Osteoblast (primary cell): ENCODE measurements around the gene RDM1. TPM values are rescaled to one million over a fixed set of nuclear protein-coding genes. Genes with fewer than 3 reads are reported as not detected.

Experiments
- DNase-seq: peaks from one replicate; pipeline ENCODE4 v3.0.0; 2011; ENCODE audit warnings: low spot score, mixed read lengths; ENCODE audit not compliant: insufficient read length; ENCODE audit errors: missing footprints
- H2AFZ ChIP-seq: 2 replicates; pipeline ENCODE4 v1.6.0; 2011; ENCODE audit warnings: mild to moderate bottlenecking, low read length
- H3K27ac ChIP-seq: 2 replicates; pipeline ENCODE4 v1.5.1; 2011; ENCODE audit warnings: mild to moderate bottlenecking, low read depth, low read length, moderate library complexity
- H3K27me3 ChIP-seq: 2 replicates; pipeline ENCODE4 v1.6.0; 2012; ENCODE audit warnings: mild to moderate bottlenecking, control low read depth, inconsistent platforms, low read length, moderate library complexity; ENCODE audit not compliant: insufficient read depth
- H3K36me3 ChIP-seq: 2 replicates; pipeline ENCODE4 v1.5.1; 2011; ENCODE audit warnings: mild to moderate bottlenecking, low read length, control low read depth, moderate library complexity; ENCODE audit not compliant: insufficient read depth
- H3K4me1 ChIP-seq: 2 replicates; pipeline ENCODE4 v1.5.1; 2011; ENCODE audit warnings: mild to moderate bottlenecking, low read length, control low read depth, moderate library complexity; ENCODE audit not compliant: insufficient read depth
- H3K4me2 ChIP-seq: 2 replicates; pipeline ENCODE4 v1.6.0; 2011; ENCODE audit warnings: mild to moderate bottlenecking, low read length; ENCODE audit not compliant: insufficient read depth
- H3K4me3 ChIP-seq: fragments of 200-600 bp; sonication (generic); 3 replicates; pipeline ENCODE4 v1.5.1; 2012; ENCODE audit warnings: mild to moderate bottlenecking, low read length, inconsistent platforms; ENCODE audit not compliant: insufficient read depth
- H3K79me2 ChIP-seq: 2 replicates; pipeline ENCODE4 v1.6.0; 2012; ENCODE audit warnings: mild to moderate bottlenecking, low read length, control low read depth, inconsistent platforms; ENCODE audit not compliant: insufficient read depth
- H3K9me3 ChIP-seq: 2 replicates; pipeline ENCODE4 v1.5.1; 2011; ENCODE audit warnings: low read depth, low read length, control low read depth
- H4K20me1 ChIP-seq: 2 replicates; pipeline ENCODE4 v1.6.0; 2012; ENCODE audit warnings: mild to moderate bottlenecking, low read length, control low read depth; ENCODE audit not compliant: insufficient read depth
- CTCF ChIP-seq: IDR thresholded peaks from 2 replicates; pipeline ENCODE4 v1.5.1; 2011; ENCODE audit warnings: mild to moderate bottlenecking, low read depth, low read length, moderate library complexity; ENCODE audit errors: extremely low read depth
- total RNA-seq: library from RNA; depleted of rRNA; stranded (reverse); fragments of >200 nt; gene quantifications from 2 replicates; pipeline ENCODE4 v1.2.3, GENCODE V29; 2012

RDM1 gene
- total RNA-seq, 1 donor: 0.36 TPM

DNA sequence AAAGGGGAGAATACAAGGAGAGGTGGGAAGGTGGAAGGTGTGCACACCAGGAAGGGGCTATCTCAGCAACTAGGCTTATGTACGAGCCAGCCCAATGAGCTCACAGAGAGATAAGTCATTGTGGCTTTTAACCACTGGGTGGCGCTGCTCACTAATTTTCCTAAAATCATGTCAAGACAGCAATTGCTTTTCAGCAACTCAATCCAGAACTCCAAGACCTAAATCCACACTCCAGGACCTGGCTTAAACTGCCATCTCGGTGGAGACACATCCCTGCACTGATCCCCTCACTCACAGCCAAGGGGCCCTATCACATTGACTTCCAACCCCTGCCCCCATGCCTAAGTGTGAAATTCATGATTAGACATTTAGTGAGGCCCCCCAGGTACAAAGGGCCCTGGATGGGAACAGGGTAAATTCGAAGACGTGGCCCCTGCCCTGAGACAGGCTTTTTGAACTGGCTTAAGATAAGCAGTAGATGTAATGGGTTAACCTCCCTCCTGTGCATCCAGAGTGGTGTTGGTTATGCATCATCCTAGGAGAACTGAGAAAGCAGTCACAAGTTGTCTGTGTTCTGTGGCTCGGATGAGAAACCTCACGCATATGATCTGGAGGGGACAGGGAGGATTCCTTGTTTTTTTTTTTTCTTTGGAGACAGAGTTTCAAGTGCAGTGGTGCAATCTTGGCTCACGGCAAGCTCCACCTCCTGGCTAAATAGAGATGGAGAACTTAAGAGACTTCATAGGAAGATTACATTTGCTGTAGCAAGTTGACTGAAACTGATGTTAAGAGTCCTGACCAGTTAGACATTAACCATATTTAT lies 39.2 kb upstream of the RDM1 start:
- no peaks in the 10 kb centered on the region for H3K9me3 ChIP-seq
- H3K4me2 ChIP-seq: no peak overlapping the region
- H4K20me1 ChIP-seq: no peaks in the 10 kb centered on the region
- H3K27ac ChIP-seq: no peak overlapping the region
- peaks cover 6% of the 10 kb centered on the region for H3K27me3 ChIP-seq
- TF ChIP-seq CTCF: peak; percentile 86
- H3K79me2 ChIP-seq: no peaks in the 10 kb centered on the region
- H3K4me1 ChIP-seq: peaks cover 6% of the 10 kb centered on the region
- DNase-seq: no peak
- H3K4me3 ChIP-seq: no peak overlapping the region
- no peaks in the 10 kb centered on the region for H3K36me3 ChIP-seq
- H2AFZ ChIP-seq: no peak overlapping the region

- H4K20me1 ChIP-seq: no peaks in the 10 kb centered on the region
- H3K4me1 ChIP-seq: peaks cover 4% of the 10 kb centered on the region
- no peak for DNase-seq
- no peaks in the 10 kb centered on the region for H3K79me2 ChIP-seq
- peaks cover 9% of the 10 kb centered on the region for H3K27me3 ChIP-seq
- no peak overlapping the region for H3K27ac ChIP-seq
- no peaks in the 10 kb centered on the region for H3K9me3 ChIP-seq
- TF ChIP-seq CTCF: no peak
- no peak overlapping the region for H3K4me3 ChIP-seq
- no peak overlapping the region for H2AFZ ChIP-seq
- no peaks in the 10 kb centered on the region for H3K36me3 ChIP-seq
- no peak overlapping the region for H3K4me2 ChIP-seq
Measured at GRCh38 chr17:35968520-35969054, 38.0 kb upstream of the RDM1 start.

DNA sequence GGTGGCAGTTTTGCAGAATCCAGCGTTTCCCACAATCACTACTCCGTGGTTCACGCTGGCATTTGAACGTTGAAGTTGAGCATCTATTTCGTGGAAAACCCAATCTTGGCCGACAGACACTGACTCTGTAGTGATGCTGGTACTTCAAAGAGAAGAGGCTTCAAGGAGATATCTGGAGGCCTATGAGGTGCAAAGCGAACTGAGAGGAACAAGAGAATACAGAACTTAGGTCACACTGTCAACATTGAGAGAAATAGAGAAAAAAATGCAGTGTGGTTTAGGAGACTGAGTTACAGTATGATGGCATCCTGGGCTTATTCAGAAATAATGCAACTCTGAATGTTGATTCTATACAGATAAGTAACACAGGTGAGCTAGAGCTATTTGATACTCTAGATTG lies 34.7 kb upstream of the RDM1 start:
- Histone ChIP-seq H3K9me3 (no peaks in the 10 kb centered on the region), H3K27ac (no peak overlapping the region), H3K4me2 (no peak overlapping the region), H3K4me1 (no peaks in the 10 kb centered on the region), H3K27me3 (peaks cover 12% of the 10 kb centered on the region), H3K36me3 (no peaks in the 10 kb centered on the region), H2AFZ (no peak overlapping the region), H3K79me2 (no peaks in the 10 kb centered on the region), H3K4me3 (no peak overlapping the region), H4K20me1 (no peaks in the 10 kb centered on the region)
- no peak for DNase-seq
- TF ChIP-seq CTCF: no peak

- Histone ChIP-seq H2AFZ (no peak overlapping the region), H3K4me1 (no peaks in the 10 kb centered on the region), H3K36me3 (no peaks in the 10 kb centered on the region), H3K4me2 (no peak overlapping the region), H3K27ac (no peak overlapping the region), H3K79me2 (no peaks in the 10 kb centered on the region), H3K27me3 (peaks cover 16% of the 10 kb centered on the region), H3K9me3 (no peaks in the 10 kb centered on the region), H4K20me1 (no peaks in the 10 kb centered on the region), H3K4me3 (no peak overlapping the region)
- no peak for TF ChIP-seq CTCF
- DNase-seq: no peak
Measured at GRCh38 chr17:35963663-35964062, 33.1 kb upstream of the RDM1 start.
